Right cardiac atrium (tissue), 5 donors: ENCODE results near the gene POGZ. TPM values are rescaled to one million over a fixed set of nuclear protein-coding genes. Genes with fewer than 3 reads are reported as not detected.

Source experiments
- ATAC-seq, 2 donors: fragments of 200-7000 bp; cut with Tn5 transposase; one replicate each; pipeline versions ENCODE4 v1.8.0 to v1.9.1; 2020; ENCODE audit warnings: moderate library complexity in 2 of 2, mild to moderate bottlenecking in 1 of 2
- DNase-seq, 3 donors: peaks; one replicate each; pipeline ENCODE4 v3.0.0-alpha.2; 2020
- H3K27ac ChIP-seq: one replicate; pipeline ENCODE4 v1.5.1; 2013; ENCODE audit warnings: mild to moderate bottlenecking, low read length, control low read depth, moderate library complexity
- H3K27me3 ChIP-seq: one replicate; pipeline ENCODE4 v1.6.1; 2013; ENCODE audit not compliant: control insufficient read depth, insufficient read depth
- H3K4me1 ChIP-seq: one replicate; pipeline ENCODE4 v1.6.1; 2013; ENCODE audit warnings: low read length; ENCODE audit not compliant: control insufficient read depth, insufficient read depth
- H3K4me3 ChIP-seq: one replicate; pipeline ENCODE4 v1.5.1; 2013; ENCODE audit warnings: low read length, control low read depth
- H3K9me3 ChIP-seq: one replicate; pipeline ENCODE4 v1.6.1; 2013; ENCODE audit warnings: low read length; ENCODE audit not compliant: control insufficient read depth
- WGBS: extraction: QIAGEN DNeasy Blood & Tissue Kit; methylation state at CpG from one replicate; pipeline ENCODE4 v1.1.7; 2013; 5-methylcytosine and 5-hydroxymethylcytosine counted together
- intact Hi-C, 4 donors: fragments of 100-400 bp; cut with DNase I; formaldehyde crosslinking; loops; one replicate each; pipeline versions ENCODE4 v1.11.0 to v1.14.0; 2022 to 2023
- polyA plus RNA-seq: library from polyadenylated mRNA; stranded (reverse); fragments of 200-250 nt; gene quantifications from one replicate; pipeline ENCODE4 v1.2.3, GENCODE V29; 2013
- total RNA-seq, 4 donors: library from RNA; stranded (reverse); fragmentation: NEBNext Ultra II Directional; extraction: Animal tissue kit (Norgen Biotek cat#: 25700); gene quantifications; one replicate each; pipeline ENCODE4 v1.2.1, GENCODE V29; 2021
- donor health status: healthy with polysubstance abuse.
- donor health status: DM: no; HTN: yes; CAD: no.
- donor health status: DM: no; HTN: no; CAD: no.
- donor health status: DM: no; HTN: yes; CAD: no; lungs with severe emphysema.
- donor health status: DM: yes; HTN: yes; CAD: no.

Gene POGZ
- total and polyA plus RNA-seq, 5 donors: 21.8 to 60.4 (median 50.8) TPM

GRCh38 chr1:151372058-151372934 is 87.0 kb downstream of the POGZ start, which contains the start of gene SELENBP1:
Gene SELENBP1, minus strand, starts transcription at chr1:151372705. Its CDS starts 64 bp downstream, at chr1:151372641.
- no peaks in the 10 kb centered on the region for H3K9me3 ChIP-seq
- WGBS: 16% methylated on average over 11 of the region's 11 CpGs
- DNase-seq: peak; percentile 89 to 95 (median 93)
- H3K27ac ChIP-seq: peak within 1 kb of the TSS; percentile 84
- ATAC-seq: peak; percentile 90 to 92
- H3K27me3 ChIP-seq: no peaks in the 10 kb centered on the region
- intact Hi-C loops: no loop called here
- H3K4me1 ChIP-seq: peaks cover 3% of the 10 kb centered on the region
- peak within 1 kb of the TSS; percentile 60 for H3K4me3 ChIP-seq

GRCh38 chr1:151371370-151372057 is 87.8 kb downstream of the POGZ start:
- H3K4me1 ChIP-seq: peaks cover 3% of the 10 kb centered on the region
- H3K27ac ChIP-seq: peak overlapping the region; percentile 84
- H3K9me3 ChIP-seq: no peaks in the 10 kb centered on the region
- WGBS: 19% methylated on average over 9 of the region's 9 CpGs
- ATAC-seq: peak; percentile 61 to 66
- DNase-seq: peak; percentile 78 to 93 (median 88)
- no peaks in the 10 kb centered on the region for H3K27me3 ChIP-seq
- peak overlapping the region; percentile 60 for H3K4me3 ChIP-seq
- intact Hi-C loops: no loop called here

GRCh38 chr1:151370211-151370911 is 88.9 kb downstream of the POGZ start:
- intact Hi-C loops: no loop called here
- Histone ChIP-seq H3K4me3 (no peak overlapping the region), H3K27ac (peak overlapping the region; percentile 25), H3K27me3 (no peaks in the 10 kb centered on the region), H3K4me1 (peaks cover 3% of the 10 kb centered on the region), H3K9me3 (no peaks in the 10 kb centered on the region)
- 37% methylated on average over 6 of the region's 6 CpGs for WGBS
- peak; percentile 20 to 23 for ATAC-seq
- DNase-seq: peak; percentile 63 to 89 (median 89)

- ATAC-seq (no peak), DNase-seq (peak in 1 of 3 donors; percentile 57)
- Histone ChIP-seq H3K4me3 (no peak overlapping the region), H3K9me3 (no peaks in the 10 kb centered on the region), H3K27me3 (no peaks in the 10 kb centered on the region), H3K4me1 (peaks cover 3% of the 10 kb centered on the region), H3K27ac (no peak overlapping the region)
- WGBS: 71% methylated on average over 15 of the region's 15 CpGs
- intact Hi-C loops: no loop called here
Measured at GRCh38 chr1:151369621-151370048, 89.7 kb downstream of the POGZ start.

- ATAC-seq (no peak), DNase-seq (no peak)
- Histone ChIP-seq H3K4me3 (no peak overlapping the region), H3K9me3 (no peaks in the 10 kb centered on the region), H3K27me3 (no peaks in the 10 kb centered on the region), H3K27ac (no peak overlapping the region), H3K4me1 (peaks cover 3% of the 10 kb centered on the region)
- intact Hi-C loops: no loop called here
- 91% methylated on average over 7 of the region's 7 CpGs for WGBS
Measured at GRCh38 chr1:151369302-151369610, 90.0 kb downstream of the POGZ start.

GRCh38 chr1:151368393-151369301 is 90.6 kb downstream of the POGZ start:
- no peaks in the 10 kb centered on the region for H3K9me3 ChIP-seq
- peak in 1 of 3 donors; percentile 38 for DNase-seq
- no peaks in the 10 kb centered on the region for H3K27me3 ChIP-seq
- WGBS: 91% methylated on average over 20 of the region's 20 CpGs
- H3K4me1 ChIP-seq: peaks cover 3% of the 10 kb centered on the region
- no peak for ATAC-seq
- H3K4me3 ChIP-seq: no peak overlapping the region
- H3K27ac ChIP-seq: peak overlapping the region; percentile 54
- intact Hi-C loops: no loop called here

- peaks cover 3% of the 10 kb centered on the region for H3K4me1 ChIP-seq
- DNase-seq (peak in 2 of 3 donors; percentile 57 to 69), ATAC-seq (no peak)
- intact Hi-C loops: no loop called here
- H3K27ac ChIP-seq: peak overlapping the region; percentile 54
- no peaks in the 10 kb centered on the region for H3K27me3 ChIP-seq
- WGBS: 71% methylated on average over 8 of the region's 8 CpGs
- H3K4me3 ChIP-seq: no peak overlapping the region
- H3K9me3 ChIP-seq: no peaks in the 10 kb centered on the region
Measured at GRCh38 chr1:151367658-151368392, 91.5 kb downstream of the POGZ start.

GRCh38 chr1:151364996-151365395 is 94.3 kb downstream of the POGZ start:
- Histone ChIP-seq H3K4me3 (no peak overlapping the region), H3K27ac (no peak overlapping the region), H3K27me3 (no peaks in the 10 kb centered on the region), H3K4me1 (no peaks in the 10 kb centered on the region), H3K9me3 (peaks cover 1% of the 10 kb centered on the region)
- ATAC-seq (no peak), DNase-seq (no peak)
- WGBS: 86% methylated on average over 4 of the region's 4 CpGs
- intact Hi-C loops: no loop called here

- Histone ChIP-seq H3K9me3 (peaks cover 1% of the 10 kb centered on the region), H3K27me3 (no peaks in the 10 kb centered on the region), H3K27ac (no peak overlapping the region), H3K4me3 (no peak overlapping the region), H3K4me1 (no peaks in the 10 kb centered on the region)
- 96% methylated on average over 3 of the region's 3 CpGs for WGBS
- ATAC-seq (peak in 1 of 2 donors; percentile 22), DNase-seq (no peak)
- intact Hi-C loops: no loop called here
Measured at GRCh38 chr1:151362308-151363155, 96.8 kb downstream of the POGZ start.
